Adrenal gland (tissue), 5 donors: ENCODE measurements around the gene LRRC10B.

Source experiments
- CTCF ChIP-seq, 6 experiments: fragments of 450-650 bp in 4 of 6; fragments of 200-600 bp in 2 of 6; sonication (generic) in 1 of 6; IDR thresholded peaks; 1 replicate in 5 of 6; 2 replicates in 1 of 6; pipeline versions ENCODE4 v1.5.1 to v1.8.0; 2016 to 2021; ENCODE audit warnings: antibody characterized with exemption in 6 of 6, mild to moderate bottlenecking in 2 of 6, moderate library complexity in 1 of 6
- POLR2A ChIP-seq, 2 donors: fragments of 450-650 bp; IDR thresholded peaks; one replicate each; pipeline ENCODE4 v1.6.1; 2017; ENCODE audit warnings: antibody characterized with exemption in 2 of 2, mild to moderate bottlenecking in 2 of 2, moderate library complexity in 1 of 2
- donor health status: DM: no; HTN: no; CAD: no.

- TF ChIP-seq CTCF (IDR thresholded peaks at IDR 0.05) (no peak), POLR2A (IDR thresholded peaks at IDR 0.05) (no peak)
Measured at GRCh38 chr11:61553373-61554171, 45.0 kb downstream of the LRRC10B start.
